NCI-H128 (cell line): ENCODE measurements around the gene MAP2K5.

Experiments used
- DNase-seq: peaks from one replicate; lab custom pipeline; 2025; ENCODE audit not compliant: unreplicated experiment; lab: John Stamatoyannopoulos, UW

The MAP2K5 gene

GRCh38 chr15:67832897-67833709 is 290.6 kb downstream of the MAP2K5 start:
- DNase-seq: no peak

- no peak for DNase-seq
Observed at GRCh38 chr15:67833710-67834511, 291.4 kb downstream of the MAP2K5 start.

GRCh38 chr15:67834581-67835296 is 292.2 kb downstream of the MAP2K5 start:
- DNase-seq: no peak

GRCh38 chr15:67835297-67836133 is 293.0 kb downstream of the MAP2K5 start:
- DNase-seq: no peak

GRCh38 chr15:67836134-67836455 is 293.6 kb downstream of the MAP2K5 start:
- DNase-seq: no peak

GRCh38 chr15:67836477-67836876 is 294.0 kb downstream of the MAP2K5 start:
- no peak for DNase-seq

GRCh38 chr15:67836955-67837354 is 294.5 kb downstream of the MAP2K5 start:
- no peak for DNase-seq

- DNase-seq: no peak
Observed at GRCh38 chr15:67838789-67839332, 296.4 kb downstream of the MAP2K5 start.

GRCh38 chr15:67839499-67839928 is 297.0 kb downstream of the MAP2K5 start:
- DNase-seq: no peak

GRCh38 chr15:67839929-67840748 is 297.6 kb downstream of the MAP2K5 start, which contains the start of gene RNU6-1:
RNU6-1 (minus strand) TSS chr15:67840045.
- peak; percentile 78 for DNase-seq

- no peak for DNase-seq
Observed at GRCh38 chr15:67840749-67841512, 298.4 kb downstream of the MAP2K5 start.

GRCh38 chr15:67841513-67841762 is 298.9 kb downstream of the MAP2K5 start:
- DNase-seq: no peak

GRCh38 chr15:67843092-67843501 is 300.6 kb downstream of the MAP2K5 start:
- no peak for DNase-seq

GRCh38 chr15:67843571-67844387 is 301.3 kb downstream of the MAP2K5 start:
- DNase-seq: no peak

GRCh38 chr15:67845974-67846373 is 303.5 kb downstream of the MAP2K5 start:
- DNase-seq: no peak

- no peak for DNase-seq
Observed at GRCh38 chr15:67849538-67849937, 307.0 kb downstream of the MAP2K5 start.

- DNase-seq: no peak
Observed at GRCh38 chr15:67850336-67850735, 307.8 kb downstream of the MAP2K5 start.

- DNase-seq: no peak
Observed at GRCh38 chr15:67850994-67851571, 308.6 kb downstream of the MAP2K5 start.
